ENCODE results near the gene MEIS1.
"Not testable (repeated sequence)": the region's sequence is repeated elsewhere in the genome, so short reads cannot be mapped to it uniquely, and the experiment has no call there.

The MEIS1 gene

GRCh38 chr2:66485252-66485651 is 50.3 kb downstream of the MEIS1 start:
- CTCF ChIA-PET, H3K4me3 Mint-ChIP-seq, H3K27ac Mint-ChIP-seq, H3K4me1 Mint-ChIP-seq, H3K36me3 Mint-ChIP-seq, H3K27me3 Mint-ChIP-seq, H3K9me3 Mint-ChIP-seq, DNase-seq: not testable (repeated sequence)

DNA sequence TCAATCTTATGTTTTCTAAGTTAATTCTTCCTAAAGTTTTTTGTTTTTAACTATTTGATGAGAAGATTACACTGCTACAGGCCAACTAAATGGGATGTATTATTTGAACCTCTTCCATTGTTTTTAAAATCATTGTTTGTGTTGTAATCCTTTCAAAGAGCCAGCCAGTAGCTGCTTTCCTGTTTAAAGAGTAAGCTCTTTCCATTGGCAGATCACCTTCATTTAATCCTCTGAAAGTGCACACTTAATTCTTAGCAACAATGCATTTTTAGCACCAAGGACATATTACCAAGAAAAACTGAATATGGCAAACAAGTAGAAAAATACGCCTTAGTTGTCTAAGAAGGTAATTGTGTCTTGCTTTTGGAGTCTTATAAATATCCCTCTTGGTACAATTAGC is 54.0 kb downstream of the MEIS1 start:
- H3K4me1 Mint-ChIP-seq: no peaks in the 10 kb centered on the region
- CTCF ChIA-PET: no interaction called here
- H3K27ac Mint-ChIP-seq: no peak overlapping the region
- H3K27me3 Mint-ChIP-seq: no peaks in the 10 kb centered on the region
- H3K4me3 Mint-ChIP-seq: no peak overlapping the region
- H3K9me3 Mint-ChIP-seq: no peaks in the 10 kb centered on the region
- H3K36me3 Mint-ChIP-seq: no peaks in the 10 kb centered on the region
- DNase-seq: no peak

GRCh38 chr2:66489436-66489835 is 54.5 kb downstream of the MEIS1 start:
- Mint-ChIP-seq H3K27ac (no peak overlapping the region), H3K4me1 (no peaks in the 10 kb centered on the region), H3K9me3 (no peaks in the 10 kb centered on the region), H3K27me3 (no peaks in the 10 kb centered on the region), H3K4me3 (no peak overlapping the region), H3K36me3 (no peaks in the 10 kb centered on the region)
- no peak for DNase-seq
- CTCF ChIA-PET: no interaction called here

DNA sequence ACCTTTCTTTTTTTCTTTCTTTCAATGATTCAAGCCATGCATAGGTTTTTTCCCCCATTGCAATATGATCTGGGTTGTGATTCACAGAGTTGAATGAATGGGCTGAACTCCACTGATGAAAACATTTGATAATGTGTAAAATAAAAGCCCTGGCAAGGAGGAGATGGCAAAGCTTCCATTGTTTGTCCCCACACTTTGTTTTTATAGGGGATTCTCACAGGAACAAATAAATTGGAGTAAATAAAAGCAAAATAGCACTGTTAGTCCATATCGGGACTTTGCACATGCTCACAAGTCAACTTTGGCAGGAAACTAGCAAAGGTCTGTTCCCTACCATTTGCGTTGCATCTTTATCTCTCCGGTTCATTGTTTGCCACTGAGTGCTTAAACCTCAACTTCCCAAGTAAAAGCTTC is 55.7 kb downstream of the MEIS1 start:
- H3K27me3 Mint-ChIP-seq: peaks cover under 1% of the 10 kb centered on the region
- no peaks in the 10 kb centered on the region for H3K4me1 Mint-ChIP-seq
- CTCF ChIA-PET: no interaction called here
- no peak for DNase-seq
- no peaks in the 10 kb centered on the region for H3K36me3 Mint-ChIP-seq
- H3K9me3 Mint-ChIP-seq: no peaks in the 10 kb centered on the region
- no peak overlapping the region for H3K4me3 Mint-ChIP-seq
- H3K27ac Mint-ChIP-seq: no peak overlapping the region

- Mint-ChIP-seq H3K4me3 (no peak overlapping the region), H3K27ac (no peak overlapping the region), H3K9me3 (no peaks in the 10 kb centered on the region), H3K36me3 (no peaks in the 10 kb centered on the region), H3K27me3 (peaks cover 5% of the 10 kb centered on the region), H3K4me1 (no peaks in the 10 kb centered on the region)
- no peak for DNase-seq
- CTCF ChIA-PET: no interaction called here
Observed at GRCh38 chr2:66494708-66495107, 59.8 kb downstream of the MEIS1 start.

GRCh38 chr2:66495788-66496640 is 61.1 kb downstream of the MEIS1 start:
- Mint-ChIP-seq H3K4me1 (no peaks in the 10 kb centered on the region), H3K27ac (no peak overlapping the region), H3K9me3 (no peaks in the 10 kb centered on the region), H3K36me3 (no peaks in the 10 kb centered on the region), H3K4me3 (no peak overlapping the region), H3K27me3 (peaks cover 5% of the 10 kb centered on the region)
- CTCF ChIA-PET: no interaction called here
- DNase-seq: no peak

GRCh38 chr2:66496670-66497420 is 61.9 kb downstream of the MEIS1 start:
- CTCF ChIA-PET: no interaction called here
- peaks cover 5% of the 10 kb centered on the region for H3K27me3 Mint-ChIP-seq
- no peak overlapping the region for H3K4me3 Mint-ChIP-seq
- no peaks in the 10 kb centered on the region for H3K9me3 Mint-ChIP-seq
- DNase-seq: no peak
- no peak overlapping the region for H3K27ac Mint-ChIP-seq
- no peaks in the 10 kb centered on the region for H3K4me1 Mint-ChIP-seq
- H3K36me3 Mint-ChIP-seq: no peaks in the 10 kb centered on the region

DNA sequence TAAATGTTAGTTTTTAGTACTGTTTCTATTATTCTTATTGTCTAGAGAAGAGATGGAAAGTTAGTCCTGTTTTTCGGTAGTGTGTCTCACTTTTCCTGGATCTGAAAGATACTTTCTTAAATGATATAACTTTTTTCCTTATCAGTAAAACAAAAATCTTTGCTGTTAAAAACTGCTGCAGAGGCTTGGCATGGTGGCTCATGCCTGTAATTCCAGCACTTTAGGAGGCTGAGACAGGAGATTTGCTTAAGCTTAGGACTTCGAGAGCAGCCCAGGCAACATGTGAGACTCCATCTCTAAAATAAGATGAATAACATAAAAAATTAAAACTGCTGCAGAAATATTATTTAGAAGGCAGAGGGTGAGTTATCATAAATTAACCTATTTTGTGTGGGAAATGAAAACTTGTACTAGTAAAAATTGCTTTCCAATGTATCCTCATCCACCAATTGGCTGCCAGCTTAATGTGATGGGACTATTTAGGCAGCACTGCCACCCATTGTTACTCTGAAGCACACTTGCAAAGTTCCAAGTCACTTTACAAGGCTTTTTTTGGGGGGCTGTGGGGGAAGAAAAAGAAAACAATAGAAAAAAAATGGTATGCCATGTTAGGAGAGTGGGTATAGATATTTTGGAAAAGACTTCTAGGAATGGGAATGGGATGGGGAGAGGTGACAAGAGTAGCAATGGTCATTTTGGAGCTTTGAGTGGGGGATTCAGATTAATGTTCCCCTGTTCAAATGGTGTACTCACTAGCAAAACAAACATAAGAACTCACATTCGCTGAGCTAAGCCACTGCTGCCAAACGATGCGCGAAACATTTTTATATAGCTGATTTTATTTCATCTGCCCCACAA is 62.7 kb downstream of the MEIS1 start:
- Mint-ChIP-seq H3K27ac (no peak overlapping the region), H3K27me3 (peaks cover 5% of the 10 kb centered on the region), H3K4me1 (no peaks in the 10 kb centered on the region), H3K4me3 (no peak overlapping the region), H3K36me3 (no peaks in the 10 kb centered on the region), H3K9me3 (no peaks in the 10 kb centered on the region)
- DNase-seq: no peak
- CTCF ChIA-PET: no interaction called here

GRCh38 chr2:66498289-66498975 is 63.5 kb downstream of the MEIS1 start:
- CTCF ChIA-PET: no interaction called here

GRCh38 chr2:66501267-66501666 is 66.3 kb downstream of the MEIS1 start:
- no peak overlapping the region for H3K4me3 Mint-ChIP-seq
- no peak for DNase-seq
- H3K4me1 Mint-ChIP-seq: no peaks in the 10 kb centered on the region
- no peaks in the 10 kb centered on the region for H3K36me3 Mint-ChIP-seq
- CTCF ChIA-PET: no interaction called here
- H3K9me3 Mint-ChIP-seq: no peaks in the 10 kb centered on the region
- no peaks in the 10 kb centered on the region for H3K27me3 Mint-ChIP-seq
- H3K27ac Mint-ChIP-seq: no peak overlapping the region

More at GRCh38 chr2:66498289-66498975, 63.5 kb downstream of the MEIS1 start:
- no peak for DNase-seq
- Mint-ChIP-seq H3K27me3 (peaks cover 5% of the 10 kb centered on the region), H3K36me3 (no peaks in the 10 kb centered on the region), H3K9me3 (no peaks in the 10 kb centered on the region), H3K4me1 (no peaks in the 10 kb centered on the region), H3K27ac (no peak overlapping the region), H3K4me3 (no peak overlapping the region)

- Mint-ChIP-seq H3K36me3 (no peaks in the 10 kb centered on the region), H3K27me3 (no peaks in the 10 kb centered on the region), H3K4me1 (no peaks in the 10 kb centered on the region), H3K27ac (no peak overlapping the region), H3K4me3 (no peak overlapping the region), H3K9me3 (no peaks in the 10 kb centered on the region)
- no peak for DNase-seq
- CTCF ChIA-PET: no interaction called here
Observed at GRCh38 chr2:66506265-66506664, 71.3 kb downstream of the MEIS1 start.

DNA sequence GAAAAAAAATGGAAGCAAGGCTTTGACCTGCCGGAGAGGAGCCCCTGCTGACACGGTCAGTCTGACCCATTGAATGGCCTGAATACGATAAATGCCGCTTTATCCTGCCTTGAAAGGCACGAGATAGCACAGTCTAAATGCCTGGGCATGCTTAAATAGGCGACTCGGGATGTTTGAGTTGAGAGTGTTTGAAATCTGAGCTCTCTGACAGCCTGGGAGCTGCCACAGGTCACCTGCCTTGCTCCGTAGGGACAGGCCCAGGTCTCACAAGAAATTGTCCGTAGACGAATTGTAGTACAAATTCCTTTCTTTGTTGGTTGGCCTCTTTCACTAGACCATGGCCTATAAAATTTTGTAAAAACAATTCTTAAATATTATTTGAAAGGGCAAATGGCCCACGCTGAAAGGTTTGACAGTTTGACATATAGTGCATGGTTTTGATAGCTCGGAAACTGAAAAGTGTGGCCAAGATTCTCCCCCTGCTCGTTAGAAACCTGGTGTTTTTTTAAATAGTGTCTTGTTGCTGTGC is 72.8 kb downstream of the MEIS1 start:
- Mint-ChIP-seq H3K4me1 (no peaks in the 10 kb centered on the region), H3K27me3 (no peaks in the 10 kb centered on the region), H3K36me3 (no peaks in the 10 kb centered on the region), H3K9me3 (no peaks in the 10 kb centered on the region), H3K27ac (no peak overlapping the region), H3K4me3 (no peak overlapping the region)
- CTCF ChIA-PET: no interaction called here
- DNase-seq: no peak

GRCh38 chr2:66508484-66509071 is 73.7 kb downstream of the MEIS1 start:
- Mint-ChIP-seq H3K4me1 (no peaks in the 10 kb centered on the region), H3K36me3 (no peaks in the 10 kb centered on the region), H3K9me3 (no peaks in the 10 kb centered on the region), H3K27ac (no peak overlapping the region), H3K4me3 (no peak overlapping the region), H3K27me3 (no peaks in the 10 kb centered on the region)
- CTCF ChIA-PET: no interaction called here
- DNase-seq: no peak

Data from activated naive CD4-positive, alpha-beta T cell treated with anti-CD3 and anti-CD28 coated beads, Interleukin-2, amount 10 ng/mL, durations not matched to agents 7 days and 5 days (primary cell).